Activated CD4-positive, CD25-positive, alpha-beta regulatory T cell treated with anti-CD3 and anti-CD28 coated beads, Interleukin-2, amount 50 U/mL, for 16 hours (primary cell): ENCODE results near the gene SIAH2.

Experiments
- DNase-seq: peaks from one replicate; pipeline ENCODE4 v3.0.0-alpha.2; 2020; ENCODE audit warnings: low read depth, low spot score

SIAH2 gene

DNA sequence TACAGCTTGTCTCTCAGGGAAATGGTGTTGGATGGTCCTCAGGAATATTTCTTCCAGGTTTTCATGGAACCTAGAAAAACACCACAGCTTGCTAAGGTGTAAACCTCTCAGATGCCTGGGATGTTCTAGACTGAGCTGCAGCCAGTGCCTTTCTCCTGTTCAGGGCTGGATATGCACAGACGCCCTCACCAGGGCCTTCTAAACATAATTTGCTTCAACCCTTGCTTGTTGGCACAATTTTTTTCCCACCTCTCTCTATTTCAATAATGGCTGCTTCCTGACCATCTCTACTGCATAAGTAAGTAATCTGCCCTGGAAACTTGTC is 28.2 kb downstream of the SIAH2 start:
- no peak for DNase-seq

DNA sequence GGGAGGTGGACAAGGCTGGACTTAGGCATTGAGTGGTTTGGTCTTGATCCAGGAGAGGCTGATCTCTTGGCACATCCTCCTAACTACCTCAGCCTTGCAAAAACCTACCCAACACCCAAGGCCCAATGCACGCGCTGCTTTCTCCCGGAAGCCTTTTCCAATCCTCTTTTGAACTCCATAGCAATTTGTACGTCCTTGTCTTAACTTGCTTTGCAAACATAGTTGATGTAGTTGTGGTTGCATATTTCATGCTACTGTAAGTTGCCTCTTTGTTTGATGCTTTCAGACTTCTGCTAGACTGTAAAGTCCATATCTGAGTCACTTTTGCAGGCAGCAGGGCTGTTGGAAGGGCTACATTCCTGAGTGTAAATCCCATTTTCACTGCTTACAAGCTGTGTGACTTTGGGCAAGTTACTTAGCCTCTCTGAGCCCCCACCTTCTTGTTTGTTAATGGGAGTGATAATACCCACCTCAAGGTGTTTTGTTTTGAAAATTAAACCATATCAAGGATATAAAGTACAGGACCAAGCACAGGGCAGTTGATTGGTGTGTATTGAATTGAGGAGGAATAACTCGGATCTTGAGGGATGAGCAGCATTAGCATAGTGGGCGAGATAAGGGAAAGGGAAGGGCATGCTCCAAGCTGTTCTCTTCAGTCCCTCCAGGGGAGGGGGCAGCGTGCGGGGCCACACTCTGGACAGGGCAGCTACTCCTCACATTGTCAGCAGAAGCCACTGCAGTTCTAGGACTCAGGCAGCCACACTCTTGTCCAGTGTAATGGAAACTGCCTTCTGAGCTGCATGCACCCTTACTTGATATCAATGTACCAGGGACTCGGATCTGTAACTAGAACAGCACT is 28.8 kb downstream of the SIAH2 start:
- DNase-seq, result no peak

DNA sequence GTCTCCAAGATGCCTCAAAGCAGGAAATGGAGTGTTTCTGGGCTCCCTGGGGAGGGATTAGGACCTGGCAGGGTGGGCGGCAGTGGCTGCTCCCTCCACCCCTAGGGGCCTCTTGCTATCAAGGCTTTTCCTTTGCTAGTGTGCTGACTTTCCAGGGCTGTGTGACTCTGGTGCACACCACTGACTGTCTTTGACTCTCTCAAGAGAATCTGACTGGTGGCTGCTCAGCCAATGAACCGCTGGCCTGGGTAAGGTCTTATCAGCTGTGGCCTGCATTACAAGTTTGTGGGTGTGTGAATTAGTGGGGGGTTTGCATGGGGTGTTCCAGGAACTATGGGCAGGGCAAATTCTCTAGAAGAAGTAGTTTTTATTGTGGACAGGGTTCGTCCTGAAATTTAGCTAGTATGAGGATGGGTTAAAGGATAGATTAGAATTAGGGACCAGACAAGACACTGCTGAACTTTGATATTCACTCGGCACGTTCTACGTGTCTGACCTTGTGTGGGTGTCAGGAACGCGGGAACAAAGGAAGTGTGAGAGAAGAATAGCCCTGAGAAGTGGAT is 29.5 kb downstream of the SIAH2 start:
- DNase-seq, result no peak

DNA sequence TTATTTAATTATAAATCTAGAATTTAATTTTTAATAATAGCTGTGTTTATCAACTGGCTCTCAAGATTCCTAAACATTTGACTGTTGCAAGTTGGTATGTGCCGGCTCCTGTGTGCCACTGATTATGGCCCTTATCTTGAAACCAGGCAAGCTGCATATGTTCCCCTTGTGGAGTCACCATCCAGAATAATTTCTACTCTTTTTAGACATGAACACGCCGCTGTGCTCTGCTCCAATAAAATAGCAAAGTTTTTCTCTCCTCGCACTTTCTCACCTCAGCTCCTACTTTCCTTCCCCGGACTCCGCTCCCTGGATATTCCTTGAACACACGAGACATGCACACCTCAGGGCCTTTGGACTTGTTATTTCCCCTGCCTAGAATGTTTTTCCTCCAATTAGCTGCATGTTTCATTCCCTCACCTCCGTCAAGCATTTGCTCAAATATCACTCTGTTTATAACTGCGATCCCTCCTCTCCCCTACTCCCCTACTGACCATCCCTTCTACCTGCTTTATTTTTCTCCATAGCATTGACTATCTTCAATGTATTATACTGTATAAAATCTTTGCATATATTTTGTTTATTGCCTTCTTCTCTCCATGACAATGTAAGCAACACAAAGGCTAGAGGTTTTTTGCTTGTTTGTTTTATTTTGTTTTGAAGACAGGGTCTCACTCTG is 33.1 kb downstream of the SIAH2 start:
- DNase-seq, result no peak

DNA sequence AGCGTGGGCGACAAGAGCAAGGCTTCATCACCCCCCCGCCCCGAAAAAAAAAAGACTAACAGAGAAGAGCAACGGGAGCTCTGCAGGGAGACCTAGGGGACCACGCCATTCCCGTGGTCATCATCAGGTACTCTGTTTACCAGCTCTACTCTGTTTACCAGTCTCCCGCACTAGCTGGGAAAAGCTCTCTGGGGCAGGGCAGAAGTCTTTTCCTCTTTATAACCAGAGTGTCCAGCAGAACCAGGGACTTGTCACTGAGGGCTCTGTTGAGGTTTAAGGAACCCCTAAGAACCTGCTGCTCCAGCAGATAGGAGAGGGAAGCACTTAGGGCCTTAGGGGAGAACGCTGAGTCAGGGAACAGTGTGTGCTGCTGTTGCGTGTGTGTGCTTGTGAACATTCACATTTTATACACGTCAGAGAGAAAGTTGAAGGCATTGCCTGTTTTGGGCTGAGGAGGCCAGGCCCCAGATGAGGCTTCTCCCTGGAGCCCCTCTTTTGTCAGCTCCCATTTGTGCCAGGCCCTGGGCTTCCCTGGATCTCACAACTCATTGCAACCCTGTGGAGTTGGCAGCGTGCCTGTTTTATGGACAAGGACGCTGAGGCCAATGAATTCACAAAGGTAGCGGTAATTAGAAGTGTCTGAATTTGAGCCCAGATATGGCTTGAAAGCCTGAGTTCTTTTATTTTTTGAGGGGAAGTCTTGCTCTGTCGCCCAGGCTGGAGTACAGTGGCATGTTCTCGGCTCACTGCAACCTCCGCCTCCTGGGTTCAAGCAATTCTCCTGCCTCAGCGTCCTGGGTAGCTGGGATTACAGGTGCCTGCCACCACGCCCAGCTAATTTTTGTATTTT is 35.1 kb downstream of the SIAH2 start:
- no peak for DNase-seq

DNA sequence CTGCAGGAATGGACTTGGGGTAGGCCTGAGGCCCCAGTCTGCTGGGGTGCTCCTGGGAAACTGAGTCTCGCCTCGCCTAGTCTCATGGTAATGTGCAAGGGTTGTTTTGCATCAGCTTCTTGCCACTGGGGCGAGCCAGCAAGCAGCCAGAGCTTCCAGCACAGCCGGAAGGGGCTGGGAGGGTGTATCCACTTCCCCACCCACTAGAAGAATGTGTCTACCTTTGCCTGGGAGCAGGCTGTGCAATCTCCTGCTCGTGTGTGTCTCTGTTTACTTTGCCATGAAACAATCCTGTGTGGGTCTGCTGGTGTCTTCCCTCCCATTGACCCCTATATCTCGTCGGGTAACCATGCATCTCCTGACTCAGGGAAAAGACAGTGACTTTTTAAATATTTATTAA is 37.4 kb downstream of the SIAH2 start:
- DNase-seq, result no peak

DNA sequence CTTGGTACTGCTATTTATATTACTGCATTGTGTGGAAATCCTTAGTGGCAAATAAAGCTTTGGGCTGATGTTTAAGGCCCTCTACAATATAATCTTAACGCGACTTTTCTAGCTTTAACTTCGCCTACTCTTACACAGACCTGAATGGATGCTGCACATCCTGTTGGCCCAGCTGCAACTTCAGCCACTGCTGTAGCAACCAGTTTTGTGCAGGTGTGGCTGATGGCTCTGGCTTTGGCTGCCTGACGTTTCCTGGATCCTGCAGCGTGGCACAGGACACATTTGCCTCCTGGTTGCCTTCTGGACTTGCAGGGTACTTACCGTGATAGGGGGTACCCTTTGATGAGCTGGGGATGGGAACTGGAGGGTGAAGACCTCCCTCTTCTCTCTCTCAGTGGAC is 39.0 kb downstream of the SIAH2 start:
- DNase-seq, result no peak

DNA sequence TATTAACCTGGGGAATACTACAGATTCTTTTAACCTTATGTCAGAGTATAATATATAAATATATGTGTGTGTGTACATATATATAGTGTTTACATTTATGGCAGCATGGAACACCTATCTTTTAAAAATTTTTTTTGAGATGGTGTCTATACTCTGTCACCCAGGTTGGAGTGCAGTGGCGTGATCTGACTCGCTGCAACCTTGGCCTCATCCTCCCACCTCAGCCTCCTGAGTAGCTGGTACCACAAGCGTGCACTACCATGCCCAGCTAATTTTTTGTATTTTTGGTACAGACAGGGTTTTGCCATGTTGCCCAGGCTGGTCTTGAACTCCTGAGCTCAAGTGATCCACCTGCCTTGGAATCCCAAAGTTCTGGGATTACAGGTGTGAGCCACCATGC is 40.7 kb downstream of the SIAH2 start:
- DNase-seq, result no peak

DNA sequence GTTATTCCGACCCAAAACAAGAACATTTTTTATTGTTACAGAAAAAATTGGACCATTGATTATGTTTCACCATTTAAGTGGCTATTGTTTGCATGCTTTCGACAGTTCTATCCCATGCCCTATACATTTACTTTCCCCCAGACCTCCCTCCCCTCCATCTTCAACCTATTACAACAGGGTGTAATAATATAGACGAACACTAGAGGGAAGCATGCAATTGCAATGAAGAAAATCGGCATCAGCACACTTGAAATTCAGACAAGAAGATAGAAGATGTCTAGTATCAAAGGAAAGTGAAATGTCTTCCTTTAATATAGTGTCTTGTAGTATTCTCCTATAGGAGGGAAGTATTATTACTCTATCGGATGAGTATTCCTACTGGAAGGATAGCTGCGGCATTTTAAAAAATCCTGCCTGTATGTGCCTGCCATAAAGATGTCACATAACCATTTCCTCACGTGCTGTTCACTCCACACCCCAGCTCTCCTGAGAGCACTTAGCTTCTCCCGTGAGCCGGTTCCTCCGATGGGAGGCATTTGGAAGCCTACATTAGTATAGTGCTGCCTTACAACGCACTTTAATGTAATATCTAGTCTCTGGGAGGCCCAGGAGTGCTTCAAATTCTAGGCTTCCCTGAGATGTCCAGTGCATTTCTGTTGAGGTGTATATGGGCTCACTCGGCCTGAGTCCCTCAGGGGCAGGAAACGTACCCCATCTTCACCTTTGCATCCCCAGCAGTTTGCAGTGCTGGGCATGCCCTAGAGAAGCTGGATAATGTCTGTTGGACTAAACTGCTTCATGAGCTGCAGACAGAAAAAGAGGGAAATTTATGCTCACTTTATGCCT is 41.5 kb downstream of the SIAH2 start:
- DNase-seq, result no peak

DNA sequence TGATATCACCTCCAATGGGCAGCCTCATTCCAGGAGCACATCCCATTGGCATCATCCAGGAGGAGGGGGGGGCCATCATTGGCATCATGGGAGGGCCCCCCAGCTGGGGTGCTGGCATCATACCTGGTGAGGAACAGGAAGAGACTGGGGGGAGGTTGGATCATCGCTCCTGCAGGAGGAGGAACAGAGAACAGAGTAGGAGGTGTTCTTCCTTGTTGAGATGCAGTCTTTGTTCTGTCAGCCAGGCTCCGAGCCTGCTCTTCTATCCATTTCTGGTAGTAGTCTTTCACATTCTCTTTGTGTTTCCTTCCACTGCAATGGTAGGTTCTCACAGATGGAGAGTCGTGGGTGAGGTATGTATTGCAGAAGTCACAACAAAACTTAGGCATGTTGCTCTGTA is 42.5 kb downstream of the SIAH2 start:
- no peak for DNase-seq

DNA sequence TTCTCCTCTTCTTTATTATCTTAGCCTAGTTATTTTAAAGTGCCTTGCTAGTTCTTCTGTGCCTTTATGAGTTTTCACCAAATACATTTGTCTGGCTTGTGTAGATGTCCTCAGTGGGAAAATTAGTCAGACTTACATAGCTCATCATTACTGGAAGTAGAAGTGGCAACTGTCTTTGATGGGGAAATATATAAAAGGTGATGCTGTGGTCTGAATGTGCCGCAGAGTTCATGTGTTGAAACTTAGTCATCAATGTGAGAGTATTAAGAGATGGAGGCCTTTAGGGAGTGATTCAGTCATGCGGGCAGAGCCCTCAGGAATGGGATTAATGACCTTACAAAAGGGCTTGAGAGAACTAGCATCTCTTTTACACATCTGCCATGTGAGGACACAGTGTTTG is 52.9 kb downstream of the SIAH2 start:
- no peak for DNase-seq

DNA sequence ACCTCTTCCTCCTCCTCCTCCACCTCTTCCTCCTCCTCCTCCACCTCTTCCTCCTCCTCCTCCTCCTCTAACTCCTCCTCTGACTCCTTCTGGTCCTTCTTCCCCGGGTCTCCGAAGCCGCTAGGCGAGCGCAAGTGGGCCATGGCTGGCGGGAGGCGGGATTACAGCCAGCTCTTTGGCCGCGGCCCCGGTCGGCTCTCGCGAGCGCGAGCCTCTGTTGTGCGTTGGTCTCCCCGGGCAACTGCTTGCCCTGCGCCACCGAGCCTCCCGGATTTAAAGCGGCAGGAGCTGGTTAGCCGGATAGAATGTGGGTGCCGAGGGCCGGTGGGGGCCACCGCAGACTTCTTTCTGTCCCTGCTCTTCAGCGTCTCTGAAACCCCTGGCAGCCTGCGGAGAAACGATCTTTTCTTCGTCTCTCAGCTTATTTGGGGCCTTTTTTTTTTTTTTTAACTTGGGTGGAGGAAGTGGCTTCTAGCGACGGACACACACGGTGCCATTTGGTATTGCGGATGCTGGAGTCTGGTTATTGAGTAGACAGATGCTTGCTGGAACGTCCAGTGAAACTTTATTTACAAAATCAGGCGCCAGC is 59.1 kb downstream of the SIAH2 start, which contains the start of gene ERICH6:
Gene ERICH6 (minus strand): TSS at position 165 of the 589 bp plus-strand sequence. CDS start 22 bp downstream, at position 143.
- DNase-seq, result peak; percentile 47

DNA sequence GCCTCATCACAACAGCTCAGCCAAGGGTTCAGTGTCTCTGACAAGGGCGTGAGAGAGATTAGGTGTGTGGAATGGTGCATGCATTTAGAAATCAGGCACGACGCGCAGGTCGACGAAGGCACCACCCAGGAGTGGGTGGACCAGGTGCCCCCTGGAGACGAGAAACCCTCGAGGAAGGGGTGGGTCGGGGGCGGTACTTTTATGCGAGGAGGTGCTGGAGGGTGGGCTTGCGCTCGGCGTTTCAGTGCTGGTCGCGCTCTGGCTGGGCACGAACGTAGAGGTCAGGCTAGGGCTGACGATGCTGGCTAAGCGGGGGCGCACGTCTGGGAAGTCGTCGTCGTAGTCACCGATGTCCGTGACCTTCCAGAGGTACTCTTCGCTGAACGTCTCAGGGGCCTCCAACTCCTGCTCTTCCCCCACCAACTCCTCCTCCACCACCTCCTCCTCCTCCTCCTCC is 59.6 kb downstream of the SIAH2 start:
- DNase-seq, result no peak

DNA sequence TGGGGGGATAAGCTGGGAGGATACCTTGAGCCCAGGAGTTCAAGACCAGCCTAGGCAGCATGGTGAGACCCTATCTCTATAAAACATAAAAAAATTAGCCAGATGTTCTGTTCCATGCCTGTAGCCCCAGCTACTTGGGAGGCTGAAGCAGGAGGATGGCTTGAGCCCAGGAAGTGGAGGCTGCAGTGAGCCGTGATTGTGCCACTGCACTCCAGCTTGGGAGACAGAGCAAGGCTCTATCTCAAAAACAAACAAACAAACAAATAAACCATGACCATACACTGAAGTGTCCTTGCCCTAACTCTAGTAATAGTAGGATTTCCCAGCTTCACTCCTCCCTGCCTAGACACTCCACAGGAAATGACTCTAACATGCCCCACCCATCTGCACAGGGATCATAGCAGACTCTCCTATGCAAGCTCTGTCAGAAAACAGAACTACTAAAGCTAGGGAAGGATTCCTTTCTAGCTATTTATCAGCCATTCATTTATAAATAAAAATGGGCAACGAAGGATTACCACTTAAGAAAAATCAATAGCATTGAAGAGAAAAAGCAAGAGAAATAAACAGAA is 63.8 kb downstream of the SIAH2 start:
- no peak for DNase-seq

DNA sequence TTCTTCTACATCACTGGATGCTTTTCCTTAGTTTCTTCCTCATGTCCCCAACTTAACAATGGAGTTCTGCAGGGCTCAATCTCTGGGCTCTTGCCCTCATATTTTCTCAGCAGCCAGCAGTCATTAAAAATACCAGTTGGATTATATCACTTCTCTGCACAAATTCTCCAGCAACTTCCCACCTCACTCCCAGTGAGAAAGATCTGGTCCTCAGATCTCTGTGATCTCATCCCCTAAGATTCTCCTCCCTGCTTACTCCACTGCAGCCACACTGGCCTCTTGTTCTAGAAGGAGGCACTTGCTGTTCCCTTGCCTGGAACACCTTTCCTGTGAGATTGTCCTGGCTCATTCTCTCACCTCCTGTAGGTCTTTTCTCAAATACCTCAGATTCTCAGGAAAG is 65.3 kb downstream of the SIAH2 start:
- DNase-seq, result no peak

DNA sequence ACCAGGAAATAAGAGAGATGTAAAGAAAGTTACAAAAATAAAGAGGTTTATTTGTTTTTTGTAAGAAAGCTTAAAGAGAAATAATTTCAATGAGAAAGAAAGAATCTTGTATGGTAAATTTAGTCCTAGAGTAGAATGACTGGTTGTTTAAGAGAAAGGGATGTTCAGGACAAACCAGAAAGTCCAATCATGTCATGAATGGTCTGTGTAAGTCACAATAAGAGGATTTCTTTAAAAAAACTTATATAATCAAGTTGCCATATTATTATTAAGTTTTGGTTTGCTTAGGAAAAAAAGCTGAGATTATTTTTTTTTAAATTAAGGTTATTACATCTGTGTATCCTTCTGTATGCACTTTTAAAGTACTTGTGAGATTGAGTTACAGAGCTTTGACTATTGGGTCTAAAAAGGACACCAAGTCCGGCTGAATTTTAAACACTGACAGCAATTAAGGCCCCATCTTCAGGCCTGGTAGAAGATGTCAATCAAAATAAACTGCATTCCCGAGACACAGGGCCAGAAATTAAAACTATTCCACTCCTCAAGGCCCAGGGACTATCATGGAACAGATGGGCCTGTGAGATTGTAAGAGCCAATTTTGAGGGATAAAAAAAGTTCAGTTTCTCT is 71.4 kb downstream of the SIAH2 start:
- DNase-seq, result no peak
